Thyroid gland (tissue), 4 donors: Measurements from ENCODE around the gene ZGRF1. TPM values are rescaled to one million over a fixed set of nuclear protein-coding genes. Genes with fewer than 3 reads are reported as not detected.

Experiments used
- DNase-seq, 2 donors: peaks; one replicate each; pipeline ENCODE4 v3.0.0-alpha.2; 2019
- H3K27ac ChIP-seq, 3 donors: fragments of 200-600 bp; sonication (generic); 1 replicate in 2 of 3; 2 replicates in 1 of 3; pipeline ENCODE4 v1.5.1; 2016 to 2019; ENCODE audit warnings: mild to moderate bottlenecking in 1 of 3, moderate library complexity in 1 of 3
- H3K27me3 ChIP-seq: fragments of 200-600 bp; sonication (generic); one replicate; pipeline ENCODE4 v1.5.1; 2019
- H3K36me3 ChIP-seq, 2 donors: fragments of 200-600 bp; sonication (generic); one replicate each; pipeline ENCODE4 v1.5.1; 2016 to 2019
- H3K4me1 ChIP-seq, 2 donors: fragments of 200-600 bp; sonication (generic); one replicate each; pipeline ENCODE4 v1.5.1; 2017 to 2019
- H3K4me3 ChIP-seq, 3 donors: fragments of 200-600 bp; sonication (generic); replicated peaks in 1 of 3; 1 replicate in 2 of 3; 2 replicates in 1 of 3; pipeline ENCODE4 v1.5.1; 2016; ENCODE audit warnings: mild to moderate bottlenecking in 1 of 3
- H3K9me3 ChIP-seq: fragments of 200-600 bp; sonication (generic); one replicate; pipeline ENCODE4 v1.5.1; 2017
- CTCF ChIP-seq, 6 experiments: fragments of 200-600 bp in 3 of 6; fragments of 450-650 bp in 3 of 6; sonication (generic) in 3 of 6; IDR thresholded peaks; one replicate each; pipeline ENCODE4 v1.5.1; 2016 to 2019; ENCODE audit warnings: antibody characterized with exemption in 6 of 6, mild to moderate bottlenecking in 2 of 6, inconsistent platforms in 1 of 6, moderate library complexity in 1 of 6
- POLR2A ChIP-seq, 2 donors: fragments of 450-650 bp; IDR thresholded peaks; one replicate each; pipeline ENCODE4 v1.6.1; 2017; ENCODE audit warnings: antibody characterized with exemption in 2 of 2, mild to moderate bottlenecking in 2 of 2, moderate library complexity in 1 of 2
- WGBS, 2 donors: methylation state at CpG; one replicate each; pipeline ENCODE4 v1.1.5; 2017; 5-methylcytosine and 5-hydroxymethylcytosine counted together
- intact Hi-C: fragments of 100-400 bp; cut with DNase I; formaldehyde crosslinking; loops from one replicate; pipeline ENCODE4 v1.15.1; 2023
- total RNA-seq, 4 donors: library from RNA; depleted of rRNA; stranded (reverse); fragments of >200 nt; gene quantifications; one replicate each; pipeline ENCODE4 v1.2.3, GENCODE V29; 2016

The ZGRF1 gene
- total RNA-seq, 4 donors from 2014 or later = 5.2 to 9.0 (median 6.5) TPM

- Histone ChIP-seq H3K27ac (no peak overlapping the region), H3K4me3 (no peak overlapping the region), H3K9me3 (no peaks in the 10 kb centered on the region), H3K36me3 (peaks cover 53 to 56% of the 10 kb centered on the region in 2 donors), H3K4me1 (no peaks in the 10 kb centered on the region), H3K27me3 (no peaks in the 10 kb centered on the region)
- no peak for TF ChIP-seq POLR2A (IDR thresholded peaks at IDR 0.05)
- no peak for TF ChIP-seq CTCF (IDR thresholded peaks at IDR 0.05)
- WGBS, 2 donors = 44 to 50% methylated on average over 1 of the region's 1 CpG
- no peak for DNase-seq
- intact Hi-C loops = no loop called here
Observed at GRCh38 chr4:112652216-112652615, 15.5 kb upstream of the ZGRF1 start.

GRCh38 chr4:112651641-112652040 lies 14.9 kb upstream of the ZGRF1 start:
- no peak for TF ChIP-seq CTCF (IDR thresholded peaks at IDR 0.05)
- no peak for TF ChIP-seq POLR2A (IDR thresholded peaks at IDR 0.05)
- H3K4me1 ChIP-seq = no peaks in the 10 kb centered on the region
- intact Hi-C loops = no loop called here
- no peak overlapping the region for H3K27ac ChIP-seq
- DNase-seq = no peak
- peaks cover 54 to 61% of the 10 kb centered on the region in 2 donors for H3K36me3 ChIP-seq
- no peaks in the 10 kb centered on the region for H3K27me3 ChIP-seq
- no peaks in the 10 kb centered on the region for H3K9me3 ChIP-seq
- no peak overlapping the region for H3K4me3 ChIP-seq

GRCh38 chr4:112650332-112650731 lies 13.6 kb upstream of the ZGRF1 start:
- Histone ChIP-seq H3K27me3 (no peaks in the 10 kb centered on the region), H3K27ac (no peak overlapping the region), H3K4me1 (no peaks in the 10 kb centered on the region), H3K36me3 (peaks cover 60 to 66% of the 10 kb centered on the region in 2 donors), H3K4me3 (no peak overlapping the region), H3K9me3 (no peaks in the 10 kb centered on the region)
- TF ChIP-seq POLR2A (IDR thresholded peaks at IDR 0.05) (no peak), CTCF (IDR thresholded peaks at IDR 0.05) (no peak)
- 63 to 67% methylated on average over 4 of the region's 4 CpGs for WGBS, 2 donors
- no peak for DNase-seq
- intact Hi-C loops = no loop called here

- whole genome bisulfite sequencing, 2 donors = 54 to 57% methylated on average over 2 of the region's 2 CpGs
- Histone ChIP-seq H3K9me3 (no peaks in the 10 kb centered on the region), H3K27me3 (no peaks in the 10 kb centered on the region), H3K27ac (no peak overlapping the region), H3K36me3 (peaks cover 55% of the 10 kb centered on the region in 2 donors), H3K4me1 (no peaks in the 10 kb centered on the region), H3K4me3 (no peak overlapping the region)
- no peak for DNase-seq
- intact Hi-C loops = no loop called here
- no peak for TF ChIP-seq POLR2A (IDR thresholded peaks at IDR 0.05)
- TF ChIP-seq CTCF (IDR thresholded peaks at IDR 0.05) = no peak
Observed at GRCh38 chr4:112649055-112649408, 12.3 kb upstream of the ZGRF1 start.

- Histone ChIP-seq H3K36me3 (peaks cover 49 to 50% of the 10 kb centered on the region in 2 donors), H3K9me3 (no peaks in the 10 kb centered on the region), H3K4me3 (no peak overlapping the region), H3K27me3 (no peaks in the 10 kb centered on the region), H3K27ac (no peak overlapping the region), H3K4me1 (no peaks in the 10 kb centered on the region)
- no peak for TF ChIP-seq CTCF (IDR thresholded peaks at IDR 0.05)
- TF ChIP-seq POLR2A (IDR thresholded peaks at IDR 0.05) = no peak
- no peak for DNase-seq
- intact Hi-C loops = no loop called here
- WGBS, 2 donors = 65 to 71% methylated on average over 3 of the region's 3 CpGs
Observed at GRCh38 chr4:112648263-112649054, 11.8 kb upstream of the ZGRF1 start.
